Keratinocyte (primary cell): ENCODE data around the gene MTA1. TPM values are rescaled to one million over a fixed set of nuclear protein-coding genes. Genes with fewer than 3 reads are reported as not detected.

Experiments
- DNase-seq: peaks from one replicate; pipeline ENCODE4 v3.0.0-alpha.2; 2011; ENCODE audit warnings: low read depth, missing footprints, low spot score
- FAIRE-seq: peaks from 2 replicates; lab custom pipeline; 2011; peaks lifted over from hg19 to GRCh38; lab: Jason Lieb, UNC
- H2AFZ ChIP-seq: 2 replicates; pipeline ENCODE4 v1.6.0; 2012; ENCODE audit warnings: low read length, control low read depth, inconsistent platforms; ENCODE audit not compliant: control insufficient read depth
- H3K27ac ChIP-seq: 2 replicates; pipeline ENCODE4 v1.5.1; 2011; ENCODE audit warnings: low read length; ENCODE audit not compliant: control insufficient read depth, insufficient read depth
- H3K27me3 ChIP-seq: 3 replicates; pipeline ENCODE4 v1.6.0; 2011; ENCODE audit warnings: low read length; ENCODE audit not compliant: control insufficient read depth, insufficient read depth; ENCODE audit errors: extremely low read depth
- H3K36me3 ChIP-seq, 2 experiments: 2 replicates in 1 of 2; 3 replicates in 1 of 2; pipeline ENCODE4 v1.5.1; 2011; ENCODE audit warnings: low read length in 2 of 2, mild to moderate bottlenecking in 1 of 2; ENCODE audit not compliant: control insufficient read depth in 2 of 2, insufficient read depth in 2 of 2; ENCODE audit errors: extremely low read depth in 1 of 2
- H3K4me1 ChIP-seq: 3 replicates; pipeline ENCODE4 v1.5.1; 2011; ENCODE audit warnings: low read length; ENCODE audit not compliant: control insufficient read depth, insufficient read depth; ENCODE audit errors: extremely low read depth
- H3K4me2 ChIP-seq: 3 replicates; pipeline ENCODE4 v1.6.0; 2011; ENCODE audit warnings: low read depth, low read length; ENCODE audit not compliant: control insufficient read depth, insufficient read depth; ENCODE audit errors: extremely low read depth
- H3K4me3 ChIP-seq, 3 experiments: fragments of 200-600 bp in 1 of 3; sonication (generic) in 1 of 3; 2 replicates in 2 of 3; 3 replicates in 1 of 3; pipeline ENCODE4 v1.5.1; 2011 to 2016; ENCODE audit warnings: low read length in 3 of 3, mild to moderate bottlenecking in 3 of 3, control low read depth in 2 of 3, inconsistent platforms in 1 of 3, low read depth in 1 of 3, mixed read lengths in 1 of 3, mixed run types in 1 of 3, moderate library complexity in 1 of 3; ENCODE audit not compliant: control insufficient read depth in 2 of 3, insufficient read depth in 2 of 3; ENCODE audit errors: extremely low read depth in 1 of 3
- H3K79me2 ChIP-seq: 2 replicates; pipeline ENCODE4 v1.6.0; 2012; ENCODE audit warnings: low read length; ENCODE audit not compliant: control insufficient read depth, insufficient read depth
- H3K9ac ChIP-seq: 3 replicates; pipeline ENCODE4 v1.6.0; 2011; ENCODE audit warnings: low read length; ENCODE audit not compliant: control insufficient read depth, insufficient read depth; ENCODE audit errors: extremely low read depth
- H3K9me1 ChIP-seq: 3 replicates; pipeline ENCODE4 v1.6.0; 2011; ENCODE audit warnings: low read length; ENCODE audit not compliant: control insufficient read depth, insufficient read depth; ENCODE audit errors: extremely low read depth
- H3K9me3 ChIP-seq: 2 replicates; pipeline ENCODE4 v1.5.1; 2012; ENCODE audit warnings: low read depth, low read length; ENCODE audit not compliant: control insufficient read depth
- H4K20me1 ChIP-seq: 3 replicates; pipeline ENCODE4 v1.6.0; 2011; ENCODE audit warnings: low read length; ENCODE audit not compliant: control insufficient read depth, insufficient read depth; ENCODE audit errors: extremely low read depth
- EZH2 ChIP-seq: IDR thresholded peaks from one replicate; pipeline ENCODE4 v1.6.1; 2012; ENCODE audit warnings: inconsistent platforms, mild to moderate bottlenecking, low read length, moderate library complexity
- dilution Hi-C: fragments of 300-500 bp; cut with MboI; formaldehyde crosslinking; loops from one replicate; pipeline ENCODE4 v1.7.0; 2020; ENCODE audit warnings: low sequenced_read_pairs; ENCODE audit not compliant: extremely low pct_ligation_motif_present
- polyA plus RNA-seq, 5 experiments: library from polyadenylated mRNA; depleted of rRNA in 3 of 5; stranded (reverse) in 3 of 5; stranded (forward) in 1 of 5; unstranded in 1 of 5; fragments of >200 nt; gene quantifications; 1 replicate in 1 of 5; 2 replicates in 3 of 5; 3 replicates in 1 of 5; pipeline versions ENCODE4 v1.2.1 to v1.2.3, GENCODE V29; 2011 to 2012; ENCODE audit warnings: missing spikeins in 2 of 5, low read depth in 1 of 5, low replicate concordance in 1 of 5
- TF ChIP-seq, protein P1 (sequence below), 3 experiments: IDR thresholded peaks in 1 of 3; conservative IDR thresholded peaks in 1 of 3; optimal IDR thresholded peaks in 1 of 3; 2 replicates in 2 of 3; 3 replicates in 1 of 3; pipeline versions ENCODE3 to v1.5.1; 2011; ENCODE audit warnings: low read length in 3 of 3, mild to moderate bottlenecking in 3 of 3, moderate library complexity in 2 of 3, control low read depth in 1 of 3, inconsistent platforms in 1 of 3; ENCODE audit not compliant: insufficient read depth in 2 of 3; ENCODE audit errors: extremely low read depth in 1 of 3

Gene MTA1
- polyA plus RNA-seq, 1 donor (not counting 4 experiments of a cell fraction or from before 2014, with no cell fraction given), result 33.6 TPM

DNA sequence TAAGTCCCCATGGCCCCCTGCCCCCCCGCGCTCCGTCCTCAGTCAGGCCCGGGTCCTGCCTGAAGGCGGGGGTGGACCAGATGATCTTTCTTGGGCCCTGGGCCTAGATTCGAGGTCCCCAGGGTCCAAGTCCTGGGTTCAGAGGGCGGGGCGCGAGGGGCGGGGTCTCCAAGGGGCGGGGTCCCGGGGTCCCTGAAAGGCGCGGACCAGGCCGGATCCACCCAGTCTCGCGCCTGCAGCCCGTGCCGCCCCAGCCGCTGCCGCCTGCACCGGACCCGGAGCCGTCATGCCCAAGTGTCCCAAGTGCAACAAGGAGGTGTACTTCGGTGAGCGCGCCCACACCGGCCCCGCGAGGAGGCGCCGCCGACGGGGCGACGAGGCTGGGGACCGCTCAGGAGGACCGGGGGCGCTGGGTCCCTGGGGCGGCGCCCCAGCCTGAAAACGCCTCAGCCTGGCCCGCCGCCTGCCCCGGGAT, 67.4 kb downstream of the MTA1 start:
- no peak overlapping the region for H3K9ac ChIP-seq
- H4K20me1 ChIP-seq, result peaks cover 3% of the 10 kb centered on the region
- H3K27ac ChIP-seq, result no peak overlapping the region
- H3K4me1 ChIP-seq, result peaks cover 31% of the 10 kb centered on the region
- no peak for FAIRE-seq
- H3K79me2 ChIP-seq, result no peaks in the 10 kb centered on the region
- H2AFZ ChIP-seq, result no peak overlapping the region
- dilution Hi-C loops, result no loop called here
- peak overlapping the region; percentile 48 for H3K4me2 ChIP-seq
- H3K9me1 ChIP-seq, result no peaks in the 10 kb centered on the region
- peak; percentile 5 for TF ChIP-seq EZH2
- TF ChIP-seq, protein P1, sequence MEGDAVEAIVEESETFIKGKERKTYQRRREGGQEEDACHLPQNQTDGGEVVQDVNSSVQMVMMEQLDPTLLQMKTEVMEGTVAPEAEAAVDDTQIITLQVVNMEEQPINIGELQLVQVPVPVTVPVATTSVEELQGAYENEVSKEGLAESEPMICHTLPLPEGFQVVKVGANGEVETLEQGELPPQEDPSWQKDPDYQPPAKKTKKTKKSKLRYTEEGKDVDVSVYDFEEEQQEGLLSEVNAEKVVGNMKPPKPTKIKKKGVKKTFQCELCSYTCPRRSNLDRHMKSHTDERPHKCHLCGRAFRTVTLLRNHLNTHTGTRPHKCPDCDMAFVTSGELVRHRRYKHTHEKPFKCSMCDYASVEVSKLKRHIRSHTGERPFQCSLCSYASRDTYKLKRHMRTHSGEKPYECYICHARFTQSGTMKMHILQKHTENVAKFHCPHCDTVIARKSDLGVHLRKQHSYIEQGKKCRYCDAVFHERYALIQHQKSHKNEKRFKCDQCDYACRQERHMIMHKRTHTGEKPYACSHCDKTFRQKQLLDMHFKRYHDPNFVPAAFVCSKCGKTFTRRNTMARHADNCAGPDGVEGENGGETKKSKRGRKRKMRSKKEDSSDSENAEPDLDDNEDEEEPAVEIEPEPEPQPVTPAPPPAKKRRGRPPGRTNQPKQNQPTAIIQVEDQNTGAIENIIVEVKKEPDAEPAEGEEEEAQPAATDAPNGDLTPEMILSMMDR (optimal IDR thresholded peaks at IDR 0.05 in 1 of 3, IDR thresholded peaks at IDR 0.05 in 1 of 3, conservative IDR thresholded peaks at IDR 0.05 in 1 of 3; ENCODE audit: extremely low read depth in 1 of 3, insufficient read depth in 2 of 3, low read length in 3 of 3), result no peak
- no peaks in the 10 kb centered on the region for H3K9me3 ChIP-seq
- DNase-seq, result no peak
- no peaks in the 10 kb centered on the region for H3K36me3 ChIP-seq
- H3K4me3 ChIP-seq, result peak overlapping the region in 1 of 3 experiments; percentile 7
- peaks cover 35% of the 10 kb centered on the region for H3K27me3 ChIP-seq

DNA sequence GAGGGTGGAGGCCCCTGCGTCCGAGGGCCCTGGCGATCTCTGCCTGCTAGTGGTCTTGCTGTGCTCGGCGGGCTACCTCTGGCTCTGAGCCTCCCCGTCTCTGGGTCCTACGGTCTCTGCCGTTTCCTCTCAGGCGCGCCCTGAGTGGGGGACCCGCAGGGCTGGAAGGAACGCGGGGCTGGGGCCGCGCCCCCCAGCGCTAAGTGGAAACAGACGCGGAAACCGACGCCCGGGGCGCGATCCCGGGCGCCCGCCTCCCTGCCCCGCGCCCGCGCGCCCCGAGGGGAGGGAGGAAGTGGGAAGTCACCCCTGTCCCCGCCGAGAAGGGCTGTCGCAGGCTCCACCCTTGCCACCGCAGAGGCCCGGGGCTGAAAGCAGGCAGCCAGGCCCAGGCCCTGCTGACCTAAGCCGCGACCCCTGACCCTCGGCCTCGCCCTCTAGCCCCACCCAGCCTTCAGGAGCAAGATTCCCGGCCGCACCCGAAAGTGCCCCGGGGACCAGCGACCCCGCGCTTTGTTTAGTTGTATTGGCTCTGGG, 67.9 kb downstream of the MTA1 start:
- DNase-seq, result no peak
- Histone ChIP-seq H3K4me2 (peak overlapping the region; percentile 48), H3K4me3 (peak overlapping the region in 1 of 3 experiments; percentile 7)

More for the DNA sequence above, 67.9 kb downstream of the MTA1 start:
- Histone ChIP-seq H3K4me1 (peaks cover 28% of the 10 kb centered on the region), H2AFZ (no peak overlapping the region), H3K9me3 (no peaks in the 10 kb centered on the region), H3K36me3 (no peaks in the 10 kb centered on the region), H3K9me1 (no peaks in the 10 kb centered on the region), H4K20me1 (peaks cover 5% of the 10 kb centered on the region), H3K79me2 (no peaks in the 10 kb centered on the region), H3K27ac (no peak overlapping the region), H3K9ac (no peak overlapping the region), H3K27me3 (peaks cover 35% of the 10 kb centered on the region)
- TF ChIP-seq, protein P1 (optimal IDR thresholded peaks at IDR 0.05 in 1 of 3, IDR thresholded peaks at IDR 0.05 in 1 of 3, conservative IDR thresholded peaks at IDR 0.05 in 1 of 3; ENCODE audit: extremely low read depth in 1 of 3, insufficient read depth in 2 of 3, low read length in 3 of 3), result no peak
- no peak for TF ChIP-seq EZH2
- dilution Hi-C loops, result no loop called here
- FAIRE-seq, result no peak
